Heart left ventricle (tissue), 16 donors: ENCODE results near the gene KIF11. TPM values are rescaled to one million over a fixed set of nuclear protein-coding genes. Genes with fewer than 3 reads are reported as not detected.

Source experiments
- ATAC-seq, 4 donors: fragments of 200-7000 bp; cut with Tn5 transposase; one replicate each; pipeline ENCODE4 v1.9.1; 2020 to 2022; ENCODE audit warnings: moderate library complexity in 4 of 4, mild to moderate bottlenecking in 3 of 4, moderate number of reproducible peaks in 1 of 4
- DNase-seq, 5 donors: peaks; one replicate each; pipeline ENCODE4 v3.0.0-alpha.2; 2020
- H3K27ac ChIP-seq, 12 donors: fragments of 200-600 bp; sonication (generic) in 4 of 12; one replicate each; pipeline versions ENCODE4 v1.5.0 to v1.8.0; 2016 to 2022; ENCODE audit warnings: mild to moderate bottlenecking in 2 of 12
- H3K27me3 ChIP-seq, 9 donors: fragments of 200-600 bp; sonication (generic) in 2 of 9; one replicate each; pipeline versions ENCODE4 v1.5.1 to v1.8.0; 2016 to 2022; ENCODE audit warnings: mild to moderate bottlenecking in 3 of 9
- H3K36me3 ChIP-seq, 9 donors: fragments of 200-600 bp; sonication (generic) in 2 of 9; one replicate each; pipeline versions ENCODE4 v1.5.0 to v1.8.0; 2018 to 2022; ENCODE audit warnings: mild to moderate bottlenecking in 2 of 9
- H3K4me1 ChIP-seq, 12 donors: fragments of 200-600 bp; sonication (generic) in 4 of 12; one replicate each; pipeline versions ENCODE4 v1.5.0 to v1.8.0; 2016 to 2022; ENCODE audit warnings: mild to moderate bottlenecking in 3 of 12
- H3K4me3 ChIP-seq, 12 donors: fragments of 200-600 bp; sonication (generic) in 4 of 12; one replicate each; pipeline versions ENCODE4 v1.5.0 to v1.8.0; 2017 to 2022; ENCODE audit warnings: mild to moderate bottlenecking in 9 of 12, moderate library complexity in 4 of 12
- H3K9me3 ChIP-seq, 12 donors: fragments of 200-600 bp; sonication (generic) in 4 of 12; one replicate each; pipeline versions ENCODE4 v1.5.0 to v1.8.0; 2016 to 2022; ENCODE audit warnings: mild to moderate bottlenecking in 1 of 12
- POLR2A ChIP-seq, 2 donors: fragments of 450-650 bp; IDR thresholded peaks; one replicate each; pipeline ENCODE4 v1.6.1; 2017; ENCODE audit warnings: antibody characterized with exemption in 2 of 2, mild to moderate bottlenecking in 2 of 2, moderate library complexity in 2 of 2
- WGBS, 4 donors: extraction: QIAGEN DNeasy Blood & Tissue Kit in 2 of 4; methylation state at CpG; one replicate each; pipeline versions ENCODE4 v1.1.5 to v1.1.7; 2013 to 2018; 5-methylcytosine and 5-hydroxymethylcytosine counted together
- intact Hi-C, 10 donors: fragments of 100-400 bp; cut with DNase I; formaldehyde crosslinking; loops; one replicate each; pipeline versions ENCODE4 v1.11.1 to v1.14.2; 2022
- polyA plus RNA-seq, 2 donors: library from polyadenylated mRNA; stranded (reverse); fragments of 200-250 nt; gene quantifications; one replicate each; pipeline ENCODE4 v1.2.3, GENCODE V29; 2013
- total RNA-seq, 9 donors: library from RNA; depleted of rRNA in 2 of 9; stranded (reverse); fragments of >200 nt in 2 of 9; fragmentation: NEBNext Ultra II Directional in 3 of 9; extraction: Animal tissue kit (Norgen Biotek cat#: 25700) in 3 of 9; gene quantifications; one replicate each; pipeline versions ENCODE4 v1.1.0 to v1.2.4, GENCODE V29; 2016 to 2023
- TF ChIP-seq, protein P1 (sequence below), 12 donors: fragments of 200-600 bp; sonication (generic) in 4 of 12; IDR thresholded peaks; one replicate each; pipeline versions ENCODE4 v1.5.0 to v1.8.0; 2018 to 2022; ENCODE audit warnings: antibody characterized with exemption in 12 of 12, mild to moderate bottlenecking in 5 of 12
- donor health status: ischemic (EF 13 %, LVEDD 7.1; RV severe dilation, severe dysfunction).
- donor health status: healthy with polysubstance abuse.
- donor health status: DM: no; HTN: yes; CAD: no.
- donor health status: DM: no; HTN: no; CAD: no.
- donor health status: ischemic (EF 25% LVEDD 6.9; RV normal size, moderate dysfunction).
- donor health status: ischemic (EF 25% LVEDD 5.7; RV mildly dilated, moderate dysfunction).
- donor health status: healthy.
- donor health status: DM: yes; HTN: yes; CAD: no.
- donor health status: ischemic (EF 35%, LVEDD 5.7; RV mildly dilated, moderate dysfunction).
- donor health status: nonischemic (EF 11% LVEDD 7.7; RV severe dilation, severe dysfunction).
- donor health status: DM: yes; HTN: yes; CAD: no.
- donor health status: PGD.
- donor health status: ischemic (EF 29% LVEDD 5.4; RV normal size, mild dysfunction).
- donor health status: nonischemic (EF 23%, LVEDD 6.1; RV moderate dilation, normal function).

Gene KIF11
- total and polyA plus RNA-seq, 11 donors, result 0.11 to 7.0 (median 0.75) TPM

DNA sequence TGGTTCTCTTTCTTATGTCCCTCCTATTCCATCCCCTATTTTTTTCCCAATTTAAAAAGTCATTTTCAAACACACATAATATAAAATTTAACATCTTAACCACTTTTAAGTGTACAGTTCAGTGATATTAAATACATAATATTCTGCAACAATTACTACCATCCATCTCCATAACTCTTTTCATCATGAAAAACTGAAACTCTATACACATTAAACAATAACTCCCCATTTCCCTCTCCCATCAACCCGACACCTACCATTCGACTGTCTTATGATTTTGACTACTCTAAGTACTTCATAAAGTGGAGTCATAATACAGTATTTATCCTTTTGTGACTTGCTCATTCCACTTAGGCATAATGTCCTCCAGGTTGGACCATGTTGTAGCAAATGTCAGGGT is 2.6 kb downstream of the KIF11 start:
- Histone ChIP-seq H3K9me3 (no peaks in the 10 kb centered on the region), H3K36me3 (no peaks in the 10 kb centered on the region), H3K27ac (no peak overlapping the region), H3K4me1 (peaks cover 0 to 29% (median 12%) of the 10 kb centered on the region in 12 donors), H3K4me3 (no peak overlapping the region), H3K27me3 (no peaks in the 10 kb centered on the region)
- intact Hi-C loops, result loop anchor here in 4 of 10 donors (10.0 kb wide), 3 partner anchors 249 to 289 kb away; partner anchors contain the start of gene EXOC6 (in 3 of the 4)
- TF ChIP-seq, protein P1, sequence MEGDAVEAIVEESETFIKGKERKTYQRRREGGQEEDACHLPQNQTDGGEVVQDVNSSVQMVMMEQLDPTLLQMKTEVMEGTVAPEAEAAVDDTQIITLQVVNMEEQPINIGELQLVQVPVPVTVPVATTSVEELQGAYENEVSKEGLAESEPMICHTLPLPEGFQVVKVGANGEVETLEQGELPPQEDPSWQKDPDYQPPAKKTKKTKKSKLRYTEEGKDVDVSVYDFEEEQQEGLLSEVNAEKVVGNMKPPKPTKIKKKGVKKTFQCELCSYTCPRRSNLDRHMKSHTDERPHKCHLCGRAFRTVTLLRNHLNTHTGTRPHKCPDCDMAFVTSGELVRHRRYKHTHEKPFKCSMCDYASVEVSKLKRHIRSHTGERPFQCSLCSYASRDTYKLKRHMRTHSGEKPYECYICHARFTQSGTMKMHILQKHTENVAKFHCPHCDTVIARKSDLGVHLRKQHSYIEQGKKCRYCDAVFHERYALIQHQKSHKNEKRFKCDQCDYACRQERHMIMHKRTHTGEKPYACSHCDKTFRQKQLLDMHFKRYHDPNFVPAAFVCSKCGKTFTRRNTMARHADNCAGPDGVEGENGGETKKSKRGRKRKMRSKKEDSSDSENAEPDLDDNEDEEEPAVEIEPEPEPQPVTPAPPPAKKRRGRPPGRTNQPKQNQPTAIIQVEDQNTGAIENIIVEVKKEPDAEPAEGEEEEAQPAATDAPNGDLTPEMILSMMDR (IDR thresholded peaks at IDR 0.05), result no peak
- TF ChIP-seq POLR2A (IDR thresholded peaks at IDR 0.05), result no peak
- DNase-seq (no peak), ATAC-seq (no peak)
- 86 to 94% (median 93%) methylated on average over 2 of the region's 2 CpGs for WGBS, 4 donors

GRCh38 chr10:92598321-92598720 is 5.4 kb downstream of the KIF11 start:
- H3K4me3 ChIP-seq, result no peak overlapping the region
- DNase-seq (no peak), ATAC-seq (no peak)
- H3K27ac ChIP-seq, result no peak overlapping the region
- peaks cover 0 to 26% (median 4%) of the 10 kb centered on the region in 12 donors for H3K4me1 ChIP-seq
- WGBS, 4 donors, result 83 to 98% (median 90%) methylated on average over 1 of the region's 1 CpG
- TF ChIP-seq POLR2A (IDR thresholded peaks at IDR 0.05), result no peak
- intact Hi-C loops, result loop anchor here in 4 of 10 donors (10.0 kb wide), 3 partner anchors 246 to 286 kb away; partner anchors contain the start of gene EXOC6 (in 3 of the 4)
- no peaks in the 10 kb centered on the region for H3K9me3 ChIP-seq
- H3K27me3 ChIP-seq, result no peaks in the 10 kb centered on the region
- H3K36me3 ChIP-seq, result no peaks in the 10 kb centered on the region

DNA sequence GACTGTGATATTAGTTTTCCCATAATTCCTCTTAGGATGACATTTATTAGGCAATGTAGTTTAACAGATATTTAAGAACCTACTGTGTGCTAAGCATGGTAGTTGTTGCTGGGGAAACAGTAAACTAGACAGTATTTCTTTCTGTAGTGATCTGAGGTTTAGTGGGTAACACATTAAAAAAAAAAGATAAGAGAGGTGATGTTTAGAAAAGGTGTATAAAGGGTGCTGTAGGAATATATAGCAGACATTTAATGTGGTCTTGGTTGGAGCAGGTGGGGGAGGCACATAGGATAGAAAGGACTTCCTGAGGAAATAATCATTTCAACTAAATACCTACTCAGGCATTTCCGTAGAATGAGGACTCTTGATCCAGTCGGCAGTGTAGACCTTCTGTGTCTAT is 11.9 kb downstream of the KIF11 start:
- 77 to 85% (median 79%) methylated on average over 2 of the region's 2 CpGs for WGBS, 4 donors
- H3K27ac ChIP-seq, result no peak overlapping the region
- DNase-seq (no peak), ATAC-seq (no peak)
- H3K36me3 ChIP-seq, result no peaks in the 10 kb centered on the region
- no peaks in the 10 kb centered on the region for H3K9me3 ChIP-seq
- H3K4me1 ChIP-seq, result peaks cover 0 to 10% (median 0%) of the 10 kb centered on the region in 12 donors
- intact Hi-C loops, result no loop called here
- no peak overlapping the region for H3K4me3 ChIP-seq
- TF ChIP-seq, protein P1 (IDR thresholded peaks at IDR 0.05), result no peak
- TF ChIP-seq POLR2A (IDR thresholded peaks at IDR 0.05), result no peak
- no peaks in the 10 kb centered on the region for H3K27me3 ChIP-seq

- no peak for ATAC-seq
- 96 to 99% (median 97%) methylated on average over 3 of the region's 3 CpGs for WGBS, 4 donors
- no peak overlapping the region for H3K4me3 ChIP-seq
- no peaks in the 10 kb centered on the region for H3K4me1 ChIP-seq
- DNase-seq, result no peak
- no peak overlapping the region for H3K27ac ChIP-seq
- no peaks in the 10 kb centered on the region for H3K9me3 ChIP-seq
- peaks cover 0 to 10% (median 0%) of the 10 kb centered on the region in 9 donors for H3K36me3 ChIP-seq
- no peaks in the 10 kb centered on the region for H3K27me3 ChIP-seq
- TF ChIP-seq, protein P1 (IDR thresholded peaks at IDR 0.05), result no peak
- TF ChIP-seq POLR2A (IDR thresholded peaks at IDR 0.05), result no peak
- intact Hi-C loops, result no loop called here
These were observed 22.6 kb downstream of the KIF11 start for GRCh38 chr10:92615515-92615914.

- Histone ChIP-seq H3K27me3 (no peaks in the 10 kb centered on the region), H3K27ac (no peak overlapping the region), H3K9me3 (no peaks in the 10 kb centered on the region), H3K4me3 (no peak overlapping the region), H3K36me3 (peaks cover 0 to 13% (median 0%) of the 10 kb centered on the region in 9 donors), H3K4me1 (no peaks in the 10 kb centered on the region)
- no peak for DNase-seq
- no peak for ATAC-seq
- TF ChIP-seq POLR2A (IDR thresholded peaks at IDR 0.05), result no peak
- TF ChIP-seq, protein P1 (IDR thresholded peaks at IDR 0.05), result no peak
- intact Hi-C loops, result no loop called here
These were observed 26.4 kb downstream of the KIF11 start for GRCh38 chr10:92619368-92619767.
